ENCODE data around the gene SPTBN4. TPM values are rescaled to one million over a fixed set of nuclear protein-coding genes. Genes with fewer than 3 reads are reported as not detected.

SPTBN4 gene
- total RNA-seq, 4 donors from 2014 or later: 0.18 to 6.6 (median 2.0) TPM

DNA sequence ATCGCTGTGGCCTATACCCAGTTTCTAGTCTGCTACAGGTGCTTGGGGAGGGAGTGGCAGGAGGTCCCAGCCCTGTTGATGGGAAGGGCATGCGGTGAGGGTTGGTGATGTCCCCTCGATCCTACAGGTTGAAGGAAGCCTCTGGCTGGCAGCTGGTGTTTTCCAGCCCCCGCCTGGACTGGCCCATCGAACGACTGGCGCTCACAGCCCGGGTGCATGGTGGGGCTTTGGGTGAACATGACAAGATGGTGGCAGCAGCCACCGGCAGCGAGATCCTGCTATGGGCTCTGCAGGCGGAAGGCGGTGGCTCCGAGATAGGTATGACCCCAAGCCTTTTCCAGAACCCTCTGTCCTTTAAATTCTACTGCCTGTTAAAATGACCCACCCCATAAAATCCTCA, 113.8 kb downstream of the SPTBN4 start:
- peaks cover 0 to 51% (median 0%) of the 10 kb centered on the region in 3 donors for H3K36me3 ChIP-seq
- TF ChIP-seq, protein P1, sequence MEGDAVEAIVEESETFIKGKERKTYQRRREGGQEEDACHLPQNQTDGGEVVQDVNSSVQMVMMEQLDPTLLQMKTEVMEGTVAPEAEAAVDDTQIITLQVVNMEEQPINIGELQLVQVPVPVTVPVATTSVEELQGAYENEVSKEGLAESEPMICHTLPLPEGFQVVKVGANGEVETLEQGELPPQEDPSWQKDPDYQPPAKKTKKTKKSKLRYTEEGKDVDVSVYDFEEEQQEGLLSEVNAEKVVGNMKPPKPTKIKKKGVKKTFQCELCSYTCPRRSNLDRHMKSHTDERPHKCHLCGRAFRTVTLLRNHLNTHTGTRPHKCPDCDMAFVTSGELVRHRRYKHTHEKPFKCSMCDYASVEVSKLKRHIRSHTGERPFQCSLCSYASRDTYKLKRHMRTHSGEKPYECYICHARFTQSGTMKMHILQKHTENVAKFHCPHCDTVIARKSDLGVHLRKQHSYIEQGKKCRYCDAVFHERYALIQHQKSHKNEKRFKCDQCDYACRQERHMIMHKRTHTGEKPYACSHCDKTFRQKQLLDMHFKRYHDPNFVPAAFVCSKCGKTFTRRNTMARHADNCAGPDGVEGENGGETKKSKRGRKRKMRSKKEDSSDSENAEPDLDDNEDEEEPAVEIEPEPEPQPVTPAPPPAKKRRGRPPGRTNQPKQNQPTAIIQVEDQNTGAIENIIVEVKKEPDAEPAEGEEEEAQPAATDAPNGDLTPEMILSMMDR (IDR thresholded peaks at IDR 0.05): no peak
- no peak for TF ChIP-seq POLR2A (IDR thresholded peaks at IDR 0.05)
- H3K9me3 ChIP-seq: no peaks in the 10 kb centered on the region
- no peak overlapping the region for H3K4me3 ChIP-seq
- DNase-seq: no peak
- no peaks in the 10 kb centered on the region for H3K27me3 ChIP-seq
- no peak overlapping the region for H3K27ac ChIP-seq
- H3K4me1 ChIP-seq: peaks cover 0 to 9% (median 0%) of the 10 kb centered on the region in 4 donors

DNA sequence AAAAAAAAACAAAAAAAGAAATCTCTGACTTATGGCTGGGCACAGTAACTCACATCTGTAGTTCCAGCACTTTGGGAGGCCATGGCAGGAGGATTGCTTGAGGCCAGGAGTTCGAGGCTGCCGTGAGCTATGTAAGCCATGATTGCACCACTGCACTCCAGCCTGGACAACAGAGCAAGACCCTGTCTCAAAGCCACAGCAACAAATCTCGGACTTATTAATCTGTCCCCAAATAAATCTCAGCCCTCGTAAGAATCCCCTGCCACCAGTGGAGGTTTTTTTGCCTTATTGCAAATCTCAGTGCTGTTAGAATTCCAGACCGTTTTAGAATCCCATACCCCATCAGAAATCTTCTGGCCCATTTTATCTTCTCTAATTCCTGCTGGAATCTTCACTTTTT, 114.7 kb downstream of the SPTBN4 start:
- no peak for TF ChIP-seq POLR2A (IDR thresholded peaks at IDR 0.05)
- TF ChIP-seq, protein P1 (IDR thresholded peaks at IDR 0.05): no peak
- peaks cover 0 to 54% (median 0%) of the 10 kb centered on the region in 3 donors for H3K36me3 ChIP-seq
- H3K27me3 ChIP-seq: no peaks in the 10 kb centered on the region
- no peak overlapping the region for H3K4me3 ChIP-seq
- no peak for DNase-seq
- no peak overlapping the region for H3K27ac ChIP-seq
- H3K4me1 ChIP-seq: peaks cover 0 to 6% (median 0%) of the 10 kb centered on the region in 4 donors
- H3K9me3 ChIP-seq: no peaks in the 10 kb centered on the region

DNA sequence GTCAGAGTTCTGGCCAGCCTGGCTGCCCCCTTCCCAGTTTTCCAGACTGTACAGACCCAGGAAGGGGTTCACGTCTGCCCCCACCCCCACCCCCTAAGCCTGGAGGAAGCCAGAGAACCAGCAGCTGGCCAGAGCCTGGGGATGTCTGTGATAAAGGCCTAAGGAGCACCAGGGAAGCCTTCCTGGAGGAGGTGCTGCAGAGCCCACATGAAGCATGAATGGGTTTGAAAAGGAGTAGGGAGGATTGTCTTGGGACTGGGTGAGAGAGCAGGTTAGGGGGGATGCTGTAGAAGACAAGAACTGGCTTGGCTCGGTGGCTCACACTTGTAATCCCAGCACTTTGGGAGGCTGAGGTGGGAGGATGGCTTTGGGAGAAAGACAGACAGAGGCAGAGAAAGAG, 115.7 kb downstream of the SPTBN4 start:
- TF ChIP-seq, protein P1 (IDR thresholded peaks at IDR 0.05): no peak
- TF ChIP-seq POLR2A (IDR thresholded peaks at IDR 0.05): no peak
- Histone ChIP-seq H3K4me3 (no peak overlapping the region), H3K9me3 (no peaks in the 10 kb centered on the region), H3K4me1 (peaks cover 0 to 2% (median 0%) of the 10 kb centered on the region in 4 donors), H3K36me3 (peaks cover 0 to 63% (median 0%) of the 10 kb centered on the region in 3 donors), H3K27ac (no peak overlapping the region), H3K27me3 (no peaks in the 10 kb centered on the region)
- no peak for DNase-seq

DNA sequence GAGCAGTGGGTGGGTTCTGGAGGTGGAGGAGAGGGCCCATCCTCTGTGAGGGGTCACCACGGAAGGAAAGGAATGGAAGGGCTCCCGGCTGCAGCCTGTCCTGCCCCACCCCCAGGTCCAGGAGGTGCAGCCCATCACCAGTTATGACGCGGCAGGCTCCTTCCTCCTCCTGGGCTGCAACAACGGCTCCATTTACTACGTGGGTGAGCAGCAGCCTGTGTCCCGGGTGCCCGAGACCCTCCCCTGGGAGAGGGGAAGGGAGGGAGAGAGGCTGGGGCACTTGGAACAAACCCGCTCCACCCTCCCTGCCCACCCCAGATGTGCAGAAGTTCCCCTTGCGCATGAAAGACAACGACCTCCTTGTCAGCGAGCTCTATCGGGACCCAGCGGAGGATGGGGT, 116.5 kb downstream of the SPTBN4 start:
- DNase-seq: no peak

DNA sequence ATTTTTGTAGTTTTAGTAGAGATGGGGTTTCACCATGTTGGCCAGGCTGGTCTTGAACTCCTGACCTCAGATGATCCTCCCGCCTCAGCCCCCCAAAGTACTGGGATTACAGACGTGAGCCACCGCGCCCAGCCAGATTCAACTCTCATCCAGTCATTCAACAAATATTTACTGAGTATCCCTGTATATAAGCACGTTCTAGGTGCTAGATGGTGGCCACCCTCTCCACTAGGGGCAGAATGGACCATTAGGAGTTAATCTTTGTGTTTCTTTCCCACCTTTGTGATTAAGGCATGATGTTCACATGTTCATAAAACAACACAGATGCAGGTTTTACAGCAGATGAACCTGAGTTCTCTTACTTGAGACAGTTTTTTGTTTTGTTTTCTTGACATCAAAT, 117.2 kb downstream of the SPTBN4 start:
- Histone ChIP-seq H3K36me3 (peaks cover 0 to 72% (median 0%) of the 10 kb centered on the region in 3 donors), H3K27ac (no peak overlapping the region), H3K4me1 (no peaks in the 10 kb centered on the region), H3K27me3 (no peaks in the 10 kb centered on the region), H3K4me3 (no peak overlapping the region), H3K9me3 (no peaks in the 10 kb centered on the region)
- TF ChIP-seq POLR2A (IDR thresholded peaks at IDR 0.05): no peak
- TF ChIP-seq, protein P1 (IDR thresholded peaks at IDR 0.05): no peak
- no peak for DNase-seq

More for the DNA sequence above, 116.5 kb downstream of the SPTBN4 start:
- Histone ChIP-seq H3K9me3 (no peaks in the 10 kb centered on the region), H3K4me1 (no peaks in the 10 kb centered on the region), H3K36me3 (peaks cover 0 to 69% (median 0%) of the 10 kb centered on the region in 3 donors), H3K4me3 (no peak overlapping the region), H3K27me3 (no peaks in the 10 kb centered on the region), H3K27ac (no peak overlapping the region)
- TF ChIP-seq, protein P1 (IDR thresholded peaks at IDR 0.05): no peak
- no peak for TF ChIP-seq POLR2A (IDR thresholded peaks at IDR 0.05)

Measured in Peyer's patch (tissue), 4 donors.